Left lung (tissue), 10 donors: Measurements from ENCODE around the gene FZD10. TPM values are rescaled to one million over a fixed set of nuclear protein-coding genes. Genes with fewer than 3 reads are reported as not detected.

Source experiments
- ATAC-seq: fragments of 200-7000 bp; cut with Tn5 transposase; one replicate; pipeline ENCODE4 v1.9.1; 2020; ENCODE audit warnings: moderate library complexity
- DNase-seq, 4 donors: peaks; one replicate each; pipeline ENCODE4 v3.0.0-alpha.2; 2013 to 2020
- H3K27ac ChIP-seq, 2 donors: fragments of 200-600 bp; sonication (generic) in 1 of 2; one replicate each; pipeline versions ENCODE4 v1.5.0 to v1.8.0; 2020 to 2021
- H3K27me3 ChIP-seq, 2 donors: fragments of 200-600 bp; sonication (generic) in 1 of 2; one replicate each; pipeline versions ENCODE4 v1.5.0 to v1.8.0; 2020 to 2021
- H3K36me3 ChIP-seq, 2 donors: fragments of 200-600 bp; sonication (generic) in 1 of 2; one replicate each; pipeline versions ENCODE4 v1.5.0 to v1.8.0; 2020 to 2021
- H3K4me1 ChIP-seq, 2 donors: fragments of 200-600 bp; one replicate each; pipeline ENCODE4 v1.8.0; 2021
- H3K4me3 ChIP-seq, 2 donors: fragments of 200-600 bp; sonication (generic) in 1 of 2; one replicate each; pipeline versions ENCODE4 v1.5.0 to v1.8.0; 2020 to 2021; ENCODE audit warnings: mild to moderate bottlenecking in 1 of 2
- H3K9me3 ChIP-seq, 2 donors: fragments of 200-600 bp; sonication (generic) in 1 of 2; one replicate each; pipeline versions ENCODE4 v1.5.0 to v1.8.0; 2020 to 2021
- intact Hi-C, 2 donors: fragments of 100-400 bp; cut with DNase I; formaldehyde crosslinking; loops; one replicate each; pipeline versions ENCODE4 v1.11.2 to v1.14.2; 2022
- polyA plus RNA-seq, 6 donors: library from polyadenylated mRNA; unstranded; fragments of 120-200 nt; gene quantifications; one replicate each; pipeline ENCODE4 v1.2.1, GENCODE V29; 2013; ENCODE audit not compliant: insufficient read length in 6 of 6
- total RNA-seq, 2 donors: library from RNA; stranded (reverse); fragmentation: NEBNext Ultra II Directional; extraction: Animal tissue kit (Norgen Biotek cat#: 25700); gene quantifications; one replicate each; pipeline ENCODE4 v1.2.1, GENCODE V29; 2021
- TF ChIP-seq, protein P1 (sequence below), 2 donors: fragments of 200-600 bp; sonication (generic) in 1 of 2; IDR thresholded peaks; one replicate each; pipeline versions ENCODE4 v1.5.0 to v1.8.0; 2021; ENCODE audit warnings: antibody characterized with exemption in 2 of 2
- donor health status: DM: no; HTN: yes; CAD: no.
- donor health status: DM: no; HTN: no; CAD: no.

FZD10 gene
- total and polyA plus RNA-seq, 8 donors: 0.58 to 1.2 (median 0.89) TPM

DNA sequence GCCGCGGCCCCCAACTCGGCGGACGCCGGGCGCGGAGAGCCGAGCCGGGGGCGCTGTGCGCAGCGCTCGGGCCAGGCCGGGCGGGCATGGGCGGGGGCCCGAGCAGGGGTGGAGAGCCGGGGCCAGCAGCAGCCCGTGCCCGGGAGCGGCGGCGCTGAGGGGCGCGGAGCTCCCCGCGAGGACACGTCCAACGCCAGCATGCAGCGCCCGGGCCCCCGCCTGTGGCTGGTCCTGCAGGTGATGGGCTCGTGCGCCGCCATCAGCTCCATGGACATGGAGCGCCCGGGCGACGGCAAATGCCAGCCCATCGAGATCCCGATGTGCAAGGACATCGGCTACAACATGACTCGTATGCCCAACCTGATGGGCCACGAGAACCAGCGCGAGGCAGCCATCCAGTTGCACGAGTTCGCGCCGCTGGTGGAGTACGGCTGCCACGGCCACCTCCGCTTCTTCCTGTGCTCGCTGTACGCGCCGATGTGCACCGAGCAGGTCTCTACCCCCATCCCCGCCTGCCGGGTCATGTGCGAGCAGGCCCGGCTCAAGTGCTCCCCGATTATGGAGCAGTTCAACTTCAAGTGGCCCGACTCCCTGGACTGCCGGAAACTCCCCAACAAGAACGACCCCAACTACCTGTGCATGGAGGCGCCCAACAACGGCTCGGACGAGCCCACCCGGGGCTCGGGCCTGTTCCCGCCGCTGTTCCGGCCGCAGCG is 639 bp downstream of the FZD10 start:
- H3K4me3 ChIP-seq: peak overlapping the region; percentile 13 to 37
- H3K4me1 ChIP-seq: peaks cover 6 to 15% of the 10 kb centered on the region in 2 donors
- DNase-seq (peak in 1 of 4 donors; percentile 77), ATAC-seq (no peak)
- H3K36me3 ChIP-seq: no peaks in the 10 kb centered on the region
- no peak overlapping the region for H3K27ac ChIP-seq
- peaks cover 58 to 97% of the 10 kb centered on the region in 2 donors for H3K27me3 ChIP-seq
- H3K9me3 ChIP-seq: no peaks in the 10 kb centered on the region
- TF ChIP-seq, protein P1, sequence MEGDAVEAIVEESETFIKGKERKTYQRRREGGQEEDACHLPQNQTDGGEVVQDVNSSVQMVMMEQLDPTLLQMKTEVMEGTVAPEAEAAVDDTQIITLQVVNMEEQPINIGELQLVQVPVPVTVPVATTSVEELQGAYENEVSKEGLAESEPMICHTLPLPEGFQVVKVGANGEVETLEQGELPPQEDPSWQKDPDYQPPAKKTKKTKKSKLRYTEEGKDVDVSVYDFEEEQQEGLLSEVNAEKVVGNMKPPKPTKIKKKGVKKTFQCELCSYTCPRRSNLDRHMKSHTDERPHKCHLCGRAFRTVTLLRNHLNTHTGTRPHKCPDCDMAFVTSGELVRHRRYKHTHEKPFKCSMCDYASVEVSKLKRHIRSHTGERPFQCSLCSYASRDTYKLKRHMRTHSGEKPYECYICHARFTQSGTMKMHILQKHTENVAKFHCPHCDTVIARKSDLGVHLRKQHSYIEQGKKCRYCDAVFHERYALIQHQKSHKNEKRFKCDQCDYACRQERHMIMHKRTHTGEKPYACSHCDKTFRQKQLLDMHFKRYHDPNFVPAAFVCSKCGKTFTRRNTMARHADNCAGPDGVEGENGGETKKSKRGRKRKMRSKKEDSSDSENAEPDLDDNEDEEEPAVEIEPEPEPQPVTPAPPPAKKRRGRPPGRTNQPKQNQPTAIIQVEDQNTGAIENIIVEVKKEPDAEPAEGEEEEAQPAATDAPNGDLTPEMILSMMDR (IDR thresholded peaks at IDR 0.05): no peak
- intact Hi-C loops: no loop called here

DNA sequence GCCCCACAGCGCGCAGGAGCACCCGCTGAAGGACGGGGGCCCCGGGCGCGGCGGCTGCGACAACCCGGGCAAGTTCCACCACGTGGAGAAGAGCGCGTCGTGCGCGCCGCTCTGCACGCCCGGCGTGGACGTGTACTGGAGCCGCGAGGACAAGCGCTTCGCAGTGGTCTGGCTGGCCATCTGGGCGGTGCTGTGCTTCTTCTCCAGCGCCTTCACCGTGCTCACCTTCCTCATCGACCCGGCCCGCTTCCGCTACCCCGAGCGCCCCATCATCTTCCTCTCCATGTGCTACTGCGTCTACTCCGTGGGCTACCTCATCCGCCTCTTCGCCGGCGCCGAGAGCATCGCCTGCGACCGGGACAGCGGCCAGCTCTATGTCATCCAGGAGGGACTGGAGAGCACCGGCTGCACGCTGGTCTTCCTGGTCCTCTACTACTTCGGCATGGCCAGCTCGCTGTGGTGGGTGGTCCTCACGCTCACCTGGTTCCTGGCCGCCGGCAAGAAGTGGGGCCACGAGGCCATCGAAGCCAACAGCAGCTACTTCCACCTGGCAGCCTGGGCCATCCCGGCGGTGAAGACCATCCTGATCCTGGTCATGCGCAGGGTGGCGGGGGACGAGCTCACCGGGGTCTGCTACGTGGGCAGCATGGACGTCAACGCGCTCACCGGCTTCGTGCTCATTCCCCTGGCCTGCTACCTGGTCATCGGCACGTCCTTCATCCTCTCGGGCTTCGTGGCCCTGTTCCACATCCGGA is 1.4 kb downstream of the FZD10 start:
- H3K4me3 ChIP-seq: no peak overlapping the region
- no peak for DNase-seq

DNA sequence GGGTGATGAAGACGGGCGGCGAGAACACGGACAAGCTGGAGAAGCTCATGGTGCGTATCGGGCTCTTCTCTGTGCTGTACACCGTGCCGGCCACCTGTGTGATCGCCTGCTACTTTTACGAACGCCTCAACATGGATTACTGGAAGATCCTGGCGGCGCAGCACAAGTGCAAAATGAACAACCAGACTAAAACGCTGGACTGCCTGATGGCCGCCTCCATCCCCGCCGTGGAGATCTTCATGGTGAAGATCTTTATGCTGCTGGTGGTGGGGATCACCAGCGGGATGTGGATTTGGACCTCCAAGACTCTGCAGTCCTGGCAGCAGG is 1.9 kb downstream of the FZD10 start:
- ATAC-seq: no peak
- no peak overlapping the region for H3K27ac ChIP-seq
- H3K4me1 ChIP-seq: peaks cover 6 to 15% of the 10 kb centered on the region in 2 donors
- peaks cover 52 to 97% of the 10 kb centered on the region in 2 donors for H3K27me3 ChIP-seq
- H3K9me3 ChIP-seq: no peaks in the 10 kb centered on the region
- intact Hi-C loops: no loop called here
- TF ChIP-seq, protein P1 (IDR thresholded peaks at IDR 0.05): no peak
- no peak for DNase-seq
- no peaks in the 10 kb centered on the region for H3K36me3 ChIP-seq
- H3K4me3 ChIP-seq: no peak overlapping the region

More for the DNA sequence above, 1.4 kb downstream of the FZD10 start:
- Histone ChIP-seq H3K36me3 (no peaks in the 10 kb centered on the region), H3K27me3 (peaks cover 57 to 97% of the 10 kb centered on the region in 2 donors), H3K4me1 (peaks cover 6 to 15% of the 10 kb centered on the region in 2 donors), H3K9me3 (no peaks in the 10 kb centered on the region), H3K27ac (no peak overlapping the region)
- ATAC-seq: no peak
- intact Hi-C loops: no loop called here
- TF ChIP-seq, protein P1 (IDR thresholded peaks at IDR 0.05): no peak

DNA sequence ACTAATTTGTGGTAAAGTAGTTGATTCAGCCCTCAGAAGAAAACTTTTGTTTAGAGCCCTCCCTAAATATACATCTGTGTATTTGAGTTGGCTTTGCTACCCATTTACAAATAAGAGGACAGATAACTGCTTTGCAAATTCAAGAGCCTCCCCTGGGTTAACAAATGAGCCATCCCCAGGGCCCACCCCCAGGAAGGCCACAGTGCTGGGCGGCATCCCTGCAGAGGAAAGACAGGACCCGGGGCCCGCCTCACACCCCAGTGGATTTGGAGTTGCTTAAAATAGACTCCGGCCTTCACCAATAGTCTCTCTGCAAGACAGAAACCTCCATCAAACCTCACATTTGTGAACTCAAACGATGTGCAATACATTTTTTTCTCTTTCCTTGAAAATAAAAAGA is 2.7 kb downstream of the FZD10 start:
- intact Hi-C loops: no loop called here
- Histone ChIP-seq H3K4me1 (peaks cover 6 to 15% of the 10 kb centered on the region in 2 donors), H3K36me3 (no peaks in the 10 kb centered on the region), H3K27me3 (peaks cover 44 to 96% of the 10 kb centered on the region in 2 donors), H3K4me3 (no peak overlapping the region), H3K9me3 (no peaks in the 10 kb centered on the region), H3K27ac (no peak overlapping the region)
- no peak for ATAC-seq
- TF ChIP-seq, protein P1 (IDR thresholded peaks at IDR 0.05): no peak
- DNase-seq: no peak

DNA sequence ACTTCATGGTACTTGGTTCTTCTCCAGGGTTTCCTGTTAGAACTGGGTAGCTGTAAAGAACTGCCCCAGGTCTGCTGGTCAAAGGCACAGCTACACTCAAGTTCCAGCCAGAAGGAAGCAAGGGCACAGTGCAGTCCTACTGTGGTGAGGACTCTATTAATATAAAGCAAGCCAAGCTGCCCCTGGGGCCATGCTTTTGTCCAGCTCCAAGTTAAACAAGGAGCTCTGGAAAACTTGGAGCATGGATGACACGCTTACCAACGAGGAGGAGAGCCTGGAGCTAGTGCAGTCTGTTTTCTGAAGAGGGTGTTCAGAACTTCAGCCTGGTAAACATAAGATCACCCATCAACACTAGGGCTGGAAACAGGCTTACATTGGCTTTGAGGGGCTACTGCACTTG is 4.0 kb downstream of the FZD10 start:
- intact Hi-C loops: no loop called here
- Histone ChIP-seq H3K27me3 (peaks cover 35 to 90% of the 10 kb centered on the region in 2 donors), H3K36me3 (no peaks in the 10 kb centered on the region), H3K4me3 (no peak overlapping the region), H3K4me1 (peaks cover 6 to 13% of the 10 kb centered on the region in 2 donors), H3K9me3 (no peaks in the 10 kb centered on the region), H3K27ac (no peak overlapping the region)
- ATAC-seq (no peak), DNase-seq (no peak)
- TF ChIP-seq, protein P1 (IDR thresholded peaks at IDR 0.05): no peak
